Activated T-cell treated with anti-CD3 and anti-CD28 coated beads, Interleukin-2, amount 50 U/mL, for 1 hour (primary cell): ENCODE measurements around the gene XPO6.

ENCODE experiments used
- DNase-seq: peaks from one replicate; pipeline ENCODE4 v3.0.0-alpha.2; 2020

XPO6 gene

DNA sequence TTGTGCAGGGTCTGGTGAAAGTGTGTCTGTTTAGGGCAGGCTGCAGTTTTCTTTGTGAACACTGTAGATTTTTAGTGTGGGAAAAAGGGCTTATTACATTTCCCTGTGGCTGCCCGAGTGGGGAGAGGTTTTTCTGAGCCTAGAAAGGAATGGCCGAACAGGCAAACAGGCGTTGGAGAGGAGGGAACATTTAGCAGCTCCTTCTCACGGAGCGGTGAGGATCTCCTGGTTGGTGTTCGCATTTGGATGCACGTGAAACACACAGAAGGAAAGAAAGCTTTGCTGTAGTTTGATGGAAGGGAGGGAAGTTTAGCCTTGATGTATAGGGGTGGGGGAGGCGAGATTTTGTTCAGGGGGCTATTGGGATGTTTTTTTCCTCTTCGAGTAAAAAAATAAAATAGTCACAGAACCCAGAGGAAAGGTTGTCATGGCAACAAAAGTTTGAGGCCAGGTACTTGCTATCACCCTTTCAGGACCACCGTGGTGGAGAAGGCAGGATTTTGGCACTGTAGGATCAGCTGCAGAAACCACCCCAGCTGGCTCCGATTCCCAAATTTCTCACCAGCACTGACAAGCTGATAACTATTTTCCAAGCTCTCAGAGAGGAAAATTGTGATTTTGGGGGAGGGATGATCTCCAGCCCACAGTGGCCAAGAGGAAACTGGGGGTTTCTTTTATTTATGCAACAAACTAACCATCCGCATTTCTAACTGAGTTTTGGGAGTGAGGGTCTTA lies 151.8 kb downstream of the XPO6 start:
- no peak for DNase-seq

DNA sequence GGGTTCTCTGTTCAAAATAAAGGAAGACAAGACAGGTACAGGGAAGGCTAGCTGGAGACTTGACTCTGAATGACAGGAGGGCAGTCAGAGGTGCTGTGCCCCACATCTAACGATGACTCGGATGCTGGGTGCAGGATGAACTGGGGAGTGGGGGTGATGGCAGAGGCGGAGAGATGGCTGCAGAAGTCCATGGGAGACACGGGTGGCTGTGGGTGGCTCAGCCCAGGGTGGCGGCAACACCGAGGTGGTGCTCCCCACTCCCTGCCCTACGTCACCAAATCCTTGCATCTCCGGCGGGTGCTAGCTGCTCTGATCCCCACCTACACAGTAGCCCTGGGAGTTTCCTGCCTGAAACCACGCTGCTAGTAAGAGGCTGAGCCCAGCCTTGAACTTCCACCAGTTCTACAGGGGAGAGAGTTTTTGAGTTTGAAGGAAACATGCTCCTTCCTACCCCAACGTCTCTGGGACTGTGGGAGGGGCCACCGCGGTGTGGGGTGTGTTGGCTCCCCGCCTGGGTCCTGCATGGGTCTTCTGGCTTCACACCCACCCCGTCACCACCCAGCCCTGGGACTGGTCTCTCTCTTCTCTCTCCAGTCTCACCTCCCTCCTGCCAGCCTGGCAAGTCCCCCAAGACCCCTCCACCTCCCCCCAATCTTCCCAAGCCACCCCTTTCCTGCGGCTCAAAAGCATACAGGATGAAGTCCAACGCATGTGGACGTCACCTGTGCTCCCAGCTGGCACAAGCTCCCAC lies 152.8 kb downstream of the XPO6 start:
- DNase-seq: no peak

DNA sequence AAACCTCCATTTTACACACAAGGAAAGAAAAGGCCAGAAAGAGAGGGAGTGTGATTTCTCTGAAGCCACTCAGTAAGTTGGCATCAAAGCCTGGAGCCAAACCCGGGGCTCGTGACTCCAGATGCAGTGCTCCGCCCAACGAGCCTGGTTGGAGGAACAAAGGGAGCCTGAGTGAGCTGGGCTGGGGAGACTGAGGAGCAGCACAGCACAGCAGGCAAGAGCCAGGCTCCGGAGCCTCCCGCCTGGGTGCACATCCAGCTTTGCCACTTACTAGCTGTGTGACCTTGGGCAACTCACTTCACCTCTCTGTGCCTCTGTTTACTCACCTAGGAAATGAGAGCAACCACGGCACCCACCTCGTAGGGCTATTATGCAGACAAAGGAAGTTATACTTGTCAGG lies 153.8 kb downstream of the XPO6 start:
- DNase-seq: no peak

DNA sequence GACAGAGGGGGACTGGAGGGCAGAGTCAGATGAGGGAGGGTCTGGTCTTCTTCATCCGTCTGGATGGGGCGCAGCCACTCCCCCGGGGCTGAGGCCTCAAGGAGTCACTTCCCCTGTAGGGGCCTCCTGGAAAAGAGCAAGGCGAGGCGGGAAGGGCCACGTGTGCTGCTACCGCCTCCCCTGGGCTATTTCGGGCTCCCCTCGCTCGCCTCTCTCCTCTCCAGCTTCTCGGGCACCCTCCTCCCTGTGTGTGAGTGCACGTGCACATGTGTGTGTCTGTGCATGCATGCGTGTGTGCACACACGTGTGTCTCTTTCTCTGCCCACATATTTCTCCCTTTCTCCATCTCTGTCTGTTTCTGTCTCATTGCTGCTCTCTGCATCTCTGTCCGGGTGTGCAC lies 158.3 kb downstream of the XPO6 start:
- no peak for DNase-seq

DNA sequence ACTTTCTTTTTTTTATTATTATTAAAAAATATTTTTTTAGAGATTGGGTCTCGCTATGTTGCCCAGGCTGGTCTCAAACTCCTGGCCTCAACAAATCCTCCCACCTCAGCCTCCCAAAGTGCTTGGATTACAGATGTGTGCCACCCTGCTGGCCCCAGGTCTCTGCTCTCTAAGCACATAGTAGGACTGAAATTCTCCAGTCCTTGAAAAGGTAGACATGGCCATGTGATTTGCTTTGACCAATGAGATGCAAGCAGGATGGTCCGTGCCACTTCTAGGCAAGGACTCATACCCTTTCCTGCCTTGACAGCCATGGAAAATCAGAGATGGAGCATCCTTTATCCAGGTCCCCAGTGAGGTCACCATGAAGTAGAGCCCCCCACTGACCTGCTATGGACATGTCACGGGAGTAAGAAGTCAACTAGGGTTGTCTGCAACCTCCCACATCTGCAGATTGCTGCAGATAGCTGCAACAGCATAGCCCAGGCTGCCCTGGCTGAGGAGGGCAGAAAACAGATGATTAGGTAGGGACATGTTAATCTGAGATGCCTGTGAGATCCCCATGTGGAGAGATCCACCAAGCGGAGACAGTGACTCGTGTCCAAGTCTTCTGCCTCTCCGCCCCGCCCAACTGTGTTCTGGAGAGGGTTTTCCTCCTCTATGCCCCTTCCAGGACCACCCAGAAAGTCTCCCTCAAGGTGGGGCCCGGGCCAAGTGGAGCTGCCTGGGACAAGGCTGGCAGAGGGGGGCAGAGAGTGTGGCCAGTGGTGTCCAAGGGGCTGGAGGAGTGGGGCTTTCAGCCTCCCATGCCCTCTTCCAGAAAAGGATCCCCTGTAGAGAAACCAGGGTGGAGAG lies 159.3 kb downstream of the XPO6 start:
- no peak for DNase-seq

DNA sequence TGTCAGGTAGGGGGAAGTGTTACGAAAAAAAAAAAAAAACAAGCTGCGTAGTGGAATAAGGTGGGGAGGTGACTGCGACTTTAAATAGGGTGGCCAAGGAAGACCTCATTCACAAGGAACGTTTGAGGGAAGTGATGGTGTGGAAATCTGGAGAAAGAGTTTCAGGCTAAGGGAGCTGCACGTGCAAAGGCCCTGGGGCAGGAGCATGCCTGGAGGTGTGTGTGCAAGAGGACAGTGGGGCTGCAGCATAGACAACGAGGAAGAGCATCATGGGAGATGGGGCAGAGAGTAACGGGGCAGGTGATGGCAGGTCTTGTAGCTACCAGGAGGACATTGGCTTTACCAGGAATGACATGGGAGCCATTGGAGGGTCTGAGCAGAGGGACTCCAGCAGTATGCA lies 160.3 kb downstream of the XPO6 start:
- DNase-seq: no peak
